H9 (cell line): ENCODE measurements around the gene NAA30. TPM values are rescaled to one million over a fixed set of nuclear protein-coding genes. Genes with fewer than 3 reads are reported as not detected.

ENCODE experiments used
- DNase-seq: peaks from one replicate; pipeline ENCODE4 v3.0.0-alpha.2; 2017
- H2AFZ ChIP-seq: one replicate; pipeline ENCODE4 v1.6.1; 2013; ENCODE audit warnings: mild to moderate bottlenecking, low read length, control low read depth, moderate library complexity
- H2AK5ac ChIP-seq: 2 replicates; pipeline ENCODE4 v1.6.1; 2013; ENCODE audit warnings: low read length, control low read depth, mixed read lengths; ENCODE audit not compliant: insufficient read length
- H2BK120ac ChIP-seq: one replicate; pipeline ENCODE4 v1.6.1; 2013; ENCODE audit warnings: low read depth, mild to moderate bottlenecking, low read length, control low read depth, inconsistent platforms; ENCODE audit not compliant: poor library complexity, severe bottlenecking
- H2BK12ac ChIP-seq: 2 replicates; pipeline ENCODE4 v1.6.1; 2013; ENCODE audit warnings: low read length, control low read depth, mixed read lengths, low read depth; ENCODE audit not compliant: insufficient read length
- H2BK15ac ChIP-seq: 2 replicates; pipeline ENCODE4 v1.6.1; 2013; ENCODE audit warnings: low read depth, low read length, control low read depth
- H2BK20ac ChIP-seq: one replicate; pipeline ENCODE4 v1.6.1; 2013; ENCODE audit warnings: low read depth, mild to moderate bottlenecking, low read length, control low read depth, inconsistent platforms; ENCODE audit not compliant: poor library complexity, severe bottlenecking
- H2BK5ac ChIP-seq: 2 replicates; pipeline ENCODE4 v1.6.1; 2013; ENCODE audit warnings: low read length, control low read depth, mixed read lengths; ENCODE audit not compliant: insufficient read length
- H3K14ac ChIP-seq: 2 replicates; pipeline ENCODE4 v1.6.1; 2013; ENCODE audit warnings: low read length, control low read depth; ENCODE audit not compliant: insufficient read depth
- H3K18ac ChIP-seq: 2 replicates; pipeline ENCODE4 v1.6.1; 2013; ENCODE audit warnings: low read depth, mild to moderate bottlenecking, mixed read lengths, low read length, control low read depth; ENCODE audit not compliant: insufficient read length
- H3K23ac ChIP-seq: 2 replicates; pipeline ENCODE4 v1.6.1; 2013; ENCODE audit warnings: low read length, control low read depth, mixed read lengths, low read depth; ENCODE audit not compliant: insufficient read length
- H3K23me2 ChIP-seq: 2 replicates; pipeline ENCODE4 v1.6.1; 2013; ENCODE audit warnings: low read depth, mild to moderate bottlenecking, mixed read lengths, low read length, control low read depth; ENCODE audit not compliant: insufficient read length, poor library complexity, severe bottlenecking
- H3K27ac ChIP-seq: 2 replicates; pipeline ENCODE4 v1.5.1; 2013; ENCODE audit warnings: low read length, control low read depth, mixed read lengths, low read depth; ENCODE audit not compliant: insufficient read length
- H3K27me3 ChIP-seq: 2 replicates; pipeline ENCODE4 v1.6.1; 2013; ENCODE audit warnings: low read length, control low read depth, inconsistent platforms; ENCODE audit not compliant: insufficient read depth
- H3K4ac ChIP-seq: 2 replicates; pipeline ENCODE4 v1.6.1; 2013; ENCODE audit warnings: low read depth, mild to moderate bottlenecking, control low read depth, inconsistent platforms, low read length, moderate library complexity
- H3K4me1 ChIP-seq: 2 replicates; pipeline ENCODE4 v1.6.1; 2013; ENCODE audit warnings: low read length, control low read depth, inconsistent platforms; ENCODE audit not compliant: insufficient read depth
- H3K4me2 ChIP-seq: 2 replicates; pipeline ENCODE4 v1.6.1; 2013; ENCODE audit warnings: low read length, control low read depth, mixed read lengths; ENCODE audit not compliant: insufficient read length, insufficient read depth
- H3K56ac ChIP-seq: 2 replicates; pipeline ENCODE4 v1.6.1; 2013; ENCODE audit warnings: low read depth, mild to moderate bottlenecking, mixed read lengths, low read length, control low read depth; ENCODE audit not compliant: insufficient read length
- H3K79me1 ChIP-seq: 2 replicates; pipeline ENCODE4 v1.6.1; 2013; ENCODE audit warnings: low read depth, mild to moderate bottlenecking, moderate library complexity, low read length, control low read depth, inconsistent platforms; ENCODE audit not compliant: insufficient read depth, poor library complexity, severe bottlenecking
- H3K79me2 ChIP-seq: 2 replicates; pipeline ENCODE4 v1.6.1; 2013; ENCODE audit warnings: low read length, control low read depth, inconsistent platforms; ENCODE audit not compliant: insufficient read depth
- H3K9ac ChIP-seq: 2 replicates; pipeline ENCODE4 v1.6.1; 2013; ENCODE audit warnings: low read length, control low read depth, mixed read lengths; ENCODE audit not compliant: insufficient read length; ENCODE audit errors: extremely low read depth
- H3K9me3 ChIP-seq: one replicate; pipeline ENCODE4 v1.6.1; 2013; ENCODE audit warnings: low read depth, low read length, inconsistent platforms; ENCODE audit not compliant: control insufficient read depth
- H3T11ph ChIP-seq: one replicate; pipeline ENCODE4 v1.6.1; 2013; ENCODE audit warnings: mild to moderate bottlenecking, low read length, control low read depth, inconsistent platforms
- H4K20me1 ChIP-seq: one replicate; pipeline ENCODE4 v1.6.1; 2013; ENCODE audit not compliant: control insufficient read depth, insufficient read length, insufficient read depth
- H4K5ac ChIP-seq: 2 replicates; pipeline ENCODE4 v1.6.1; 2013; ENCODE audit warnings: low read depth, mild to moderate bottlenecking, mixed read lengths, low read length, control low read depth; ENCODE audit not compliant: insufficient read length
- H4K8ac ChIP-seq: replicated peaks from 2 replicates; pipeline ENCODE4 v1.6.1; 2013; ENCODE audit warnings: low read length, control low read depth, mixed read lengths, low read depth; ENCODE audit not compliant: insufficient read length
- H4K91ac ChIP-seq: 2 replicates; pipeline ENCODE4 v1.6.1; 2013; ENCODE audit warnings: low read depth, mild to moderate bottlenecking, moderate library complexity, mixed read lengths, low read length, control low read depth; ENCODE audit not compliant: insufficient read length
- H3K27ac Mint-ChIP-seq, 3 experiments: 2 replicates in 2 of 3; 3 replicates in 1 of 3; pipeline ENCODE4 v1.8.0; 2020 to 2021; ENCODE audit warnings: mixed read lengths in 3 of 3, mild to moderate bottlenecking in 1 of 3, moderate library complexity in 1 of 3
- H3K27me3 Mint-ChIP-seq: 2 replicates; pipeline ENCODE4 v1.8.0; 2021; ENCODE audit warnings: low read depth, mild to moderate bottlenecking, moderate library complexity, mixed read lengths
- H3K36me3 Mint-ChIP-seq, 3 experiments: 2 replicates in 2 of 3; 3 replicates in 1 of 3; pipeline ENCODE4 v1.8.0; 2020 to 2021; ENCODE audit warnings: low read depth in 3 of 3, mixed read lengths in 3 of 3; ENCODE audit not compliant: insufficient read depth in 1 of 3
- H3K4me1 Mint-ChIP-seq, 2 experiments: 2 replicates each; pipeline ENCODE4 v1.8.0; 2020; ENCODE audit warnings: mixed read lengths in 2 of 2
- H3K4me3 Mint-ChIP-seq, 2 experiments: 2 replicates in 1 of 2; 3 replicates in 1 of 2; pipeline ENCODE4 v1.8.0; 2020 to 2021; ENCODE audit warnings: mild to moderate bottlenecking in 2 of 2, mixed read lengths in 2 of 2, moderate library complexity in 1 of 2
- H3K9me3 Mint-ChIP-seq, 2 experiments: 2 replicates in 1 of 2; 3 replicates in 1 of 2; pipeline ENCODE4 v1.8.0; 2020; ENCODE audit warnings: mild to moderate bottlenecking in 2 of 2, mixed read lengths in 2 of 2, moderate library complexity in 1 of 2
- CTCF ChIP-seq: fragments of 200-600 bp; sonication (generic); conservative IDR thresholded peaks from 3 replicates; pipeline ENCODE4 v1.8.0; 2021; ENCODE audit warnings: antibody characterized with exemption, mild to moderate bottlenecking
- WGBS: extraction: QIAGEN DNeasy Blood & Tissue Kit; methylation state at CpG from one replicate; pipeline ENCODE4 v1.1.7; 2013; ENCODE audit warnings: missing lambda C conversion rate, low lambda C conversion rate, mixed read lengths; ENCODE audit not compliant: insufficient read length; ENCODE audit errors: extremely low coverage; 5-methylcytosine and 5-hydroxymethylcytosine counted together
- total RNA-seq: library from RNA; stranded (reverse); gene quantifications from 2 replicates; pipeline ENCODE4 v1.2.1, GENCODE V29; 2021

NAA30 gene
- total RNA-seq, 1 experiment from 2014 or later, result 20.9 TPM

GRCh38 chr14:57405562-57405961 is 15.2 kb downstream of the NAA30 start:
- Histone ChIP-seq H3K27me3 (no peaks in the 10 kb centered on the region), H3K27ac (no peak overlapping the region), H2BK15ac (no peak overlapping the region), H3K79me1 (no peaks in the 10 kb centered on the region), H2AFZ (no peak overlapping the region), H3K4me2 (no peak overlapping the region), H2BK12ac (no peak overlapping the region), H2AK5ac (no peak overlapping the region), H4K8ac (no peak overlapping the region), H3K14ac (no peak overlapping the region), H3K23ac (no peak overlapping the region), H4K20me1 (no peaks in the 10 kb centered on the region), H3K4ac (no peak overlapping the region), H3T11ph (no peak overlapping the region), H4K5ac (no peak overlapping the region), H3K79me2 (no peaks in the 10 kb centered on the region), H2BK20ac (no peak overlapping the region), H3K23me2 (no peaks in the 10 kb centered on the region), H3K9ac (no peak overlapping the region), H4K91ac (no peak overlapping the region), H3K18ac (no peak overlapping the region), H2BK120ac (no peak overlapping the region), H3K4me1 (no peaks in the 10 kb centered on the region), H3K56ac (no peak overlapping the region), H2BK5ac (no peak overlapping the region), H3K9me3 (no peaks in the 10 kb centered on the region)
- Mint-ChIP-seq H3K27ac (no peak overlapping the region), H3K27me3 (no peaks in the 10 kb centered on the region), H3K4me3 (no peak overlapping the region), H3K9me3 (no peaks in the 10 kb centered on the region), H3K4me1 (no peaks in the 10 kb centered on the region), H3K36me3 (peaks cover 5 to 28% (median 20%) of the 10 kb centered on the region in 3 experiments; a peak in 6 of 7 replicates)
- WGBS, result no CpG with 5 or more reads among the region's 2 CpGs
- DNase-seq, result no peak
- TF ChIP-seq CTCF, result no peak
